ENCODE measurements around the gene TNNC1. TPM values are rescaled to one million over a fixed set of nuclear protein-coding genes. Genes with fewer than 3 reads are reported as not detected.

TNNC1 gene
- total and polyA plus RNA-seq, 2 donors (not counting 1 experiment from before 2014, with no cell fraction given): 1.1 to 5.4 TPM

DNA sequence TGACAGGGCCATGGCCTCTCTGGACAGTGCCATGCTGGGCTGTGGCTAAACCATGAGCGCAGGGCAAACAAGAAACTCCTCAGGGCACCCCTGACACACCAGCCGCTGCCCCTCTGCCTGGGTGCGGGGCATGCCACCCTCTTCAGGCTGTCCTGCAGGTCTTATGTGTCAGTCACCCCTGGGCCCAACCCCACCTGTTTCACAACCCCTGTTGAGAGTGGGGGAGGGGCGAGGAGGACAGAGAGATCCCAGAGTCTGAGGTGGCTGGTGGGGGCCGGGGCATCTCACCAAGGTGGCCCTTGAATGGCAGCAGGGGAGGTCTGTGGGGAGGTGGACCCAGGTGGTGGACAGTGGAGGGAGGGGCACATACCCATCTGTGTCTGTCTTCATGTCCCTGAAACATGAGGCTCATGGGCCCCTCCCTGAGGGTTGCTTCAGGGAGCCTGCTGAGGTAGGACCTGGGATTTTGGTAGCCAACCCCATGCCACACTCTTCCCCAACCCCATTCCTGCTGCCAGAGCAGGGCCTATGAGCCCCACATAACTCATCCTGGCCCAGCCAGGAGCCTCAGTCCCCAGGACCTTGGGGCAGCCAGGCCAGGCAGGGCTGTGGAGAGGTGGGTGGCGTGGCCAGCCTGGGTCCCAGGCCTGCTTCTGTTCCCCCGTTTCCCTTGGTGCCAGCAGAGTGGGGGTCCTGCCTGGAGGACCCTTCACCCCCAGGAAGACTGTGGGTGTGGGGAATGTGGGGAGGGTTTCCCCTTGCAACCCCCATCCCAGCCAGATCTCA, 39.6 kb upstream of the TNNC1 start:
- TF ChIP-seq EZH2 (IDR thresholded peaks at IDR 0.05; ENCODE audit: borderline replicate concordance, insufficient read depth, low read depth, low read length, poor library complexity, severe bottlenecking): no peak
- TF ChIP-seq, protein P1, sequence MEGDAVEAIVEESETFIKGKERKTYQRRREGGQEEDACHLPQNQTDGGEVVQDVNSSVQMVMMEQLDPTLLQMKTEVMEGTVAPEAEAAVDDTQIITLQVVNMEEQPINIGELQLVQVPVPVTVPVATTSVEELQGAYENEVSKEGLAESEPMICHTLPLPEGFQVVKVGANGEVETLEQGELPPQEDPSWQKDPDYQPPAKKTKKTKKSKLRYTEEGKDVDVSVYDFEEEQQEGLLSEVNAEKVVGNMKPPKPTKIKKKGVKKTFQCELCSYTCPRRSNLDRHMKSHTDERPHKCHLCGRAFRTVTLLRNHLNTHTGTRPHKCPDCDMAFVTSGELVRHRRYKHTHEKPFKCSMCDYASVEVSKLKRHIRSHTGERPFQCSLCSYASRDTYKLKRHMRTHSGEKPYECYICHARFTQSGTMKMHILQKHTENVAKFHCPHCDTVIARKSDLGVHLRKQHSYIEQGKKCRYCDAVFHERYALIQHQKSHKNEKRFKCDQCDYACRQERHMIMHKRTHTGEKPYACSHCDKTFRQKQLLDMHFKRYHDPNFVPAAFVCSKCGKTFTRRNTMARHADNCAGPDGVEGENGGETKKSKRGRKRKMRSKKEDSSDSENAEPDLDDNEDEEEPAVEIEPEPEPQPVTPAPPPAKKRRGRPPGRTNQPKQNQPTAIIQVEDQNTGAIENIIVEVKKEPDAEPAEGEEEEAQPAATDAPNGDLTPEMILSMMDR (IDR thresholded peaks at IDR 0.05): no peak
- Histone ChIP-seq H3K27me3 (replicated peaks in 1 of 4; ENCODE audit: control extremely low read depth in 1 of 4, control insufficient read depth in 3 of 4, insufficient read depth in 4 of 4, low read length in 3 of 4) (no peaks in the 10 kb centered on the region), H3K79me2 (ENCODE audit: control insufficient read depth, insufficient read depth, low read length) (no peaks in the 10 kb centered on the region), H3K36me3 (replicated peaks in 1 of 2; ENCODE audit: control extremely low read depth in 1 of 2, control insufficient read depth in 1 of 2, extremely low read depth in 1 of 2, insufficient read depth in 2 of 2, low read length in 1 of 2) (peaks cover 0 to 37% of the 10 kb centered on the region in 2 experiments), H4K20me1 (ENCODE audit: control insufficient read depth, insufficient read depth, low read length, poor library complexity, severe bottlenecking) (no peaks in the 10 kb centered on the region), H3K4me1 (ENCODE audit: control insufficient read depth in 2 of 2, insufficient read depth in 2 of 2, low read length in 2 of 2) (peaks cover 3 to 6% of the 10 kb centered on the region in 2 donors), H3K27ac (ENCODE audit: low read length in 2 of 2) (no peak overlapping the region), H2AFZ (ENCODE audit: insufficient read depth, low read depth, low read length, poor library complexity, severe bottlenecking) (no peak overlapping the region), H3K9me3 (ENCODE audit: control extremely low read depth in 1 of 3, control insufficient read depth in 2 of 3, insufficient read depth in 1 of 3, low read length in 2 of 3) (no peaks in the 10 kb centered on the region), H3K4me2 (replicated peaks; ENCODE audit: low read depth, low read length, poor library complexity, severe bottlenecking) (no peak overlapping the region), H3K4me3 (ENCODE audit: control extremely low read depth in 1 of 5, extremely low read depth in 1 of 5, insufficient read depth in 1 of 5, low read depth in 2 of 5, low read length in 4 of 5) (no peak overlapping the region), H3K9ac (ENCODE audit: low read length) (no peak overlapping the region)
- Mint-ChIP-seq H3K27me3 (no peaks in the 10 kb centered on the region), H3K4me1 (peaks cover 5% of the 10 kb centered on the region), H3K4me3 (no peak overlapping the region), H3K27ac (no peak overlapping the region), H3K9me3 (ENCODE audit: insufficient read depth) (no peaks in the 10 kb centered on the region)
- POLR2A ChIA-PET: no interaction called here
- intact Hi-C loops (cut with micrococcal nuclease): no loop called here
- WGBS (ENCODE audit: insufficient coverage): 100% methylated on average over 5 of the region's 7 CpGs
- DNase-seq (no peak), ATAC-seq (ENCODE audit: low read depth) (no peak)
- CTCF ChIA-PET: interaction anchor here (1.0 kb wide), 1 partner anchor 14 kb away, joined by 3 read pairs; no protein-coding TSS in a partner anchor

DNA sequence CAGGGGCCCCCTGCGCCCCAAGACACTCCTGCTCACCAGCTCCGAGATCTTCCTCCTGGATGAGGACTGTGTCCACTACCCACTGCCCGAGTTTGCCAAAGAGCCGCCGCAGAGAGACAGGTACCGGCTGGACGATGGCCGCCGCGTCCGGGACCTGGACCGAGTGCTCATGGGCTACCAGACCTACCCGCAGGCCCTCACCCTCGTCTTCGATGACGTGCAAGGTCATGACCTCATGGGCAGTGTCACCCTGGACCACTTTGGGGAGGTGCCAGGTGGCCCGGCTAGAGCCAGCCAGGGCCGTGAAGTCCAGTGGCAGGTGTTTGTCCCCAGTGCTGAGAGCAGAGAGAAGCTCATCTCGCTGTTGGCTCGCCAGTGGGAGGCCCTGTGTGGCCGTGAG, 38.2 kb upstream of the TNNC1 start:
- POLR2A ChIA-PET: no interaction called here
- no peaks in the 10 kb centered on the region for H3K4me1 ChIP-seq (ENCODE audit: control insufficient read depth in 2 of 2, insufficient read depth in 2 of 2, low read length in 2 of 2)

More for the DNA sequence above, 38.2 kb upstream of the TNNC1 start:
- Mint-ChIP-seq H3K4me3 (no peak overlapping the region), H3K27me3 (no peaks in the 10 kb centered on the region), H3K27ac (no peak overlapping the region), H3K9me3 (ENCODE audit: insufficient read depth) (no peaks in the 10 kb centered on the region), H3K4me1 (no peaks in the 10 kb centered on the region)
- no peak overlapping the region for H3K9ac ChIP-seq (ENCODE audit: low read length)
- no peak overlapping the region for H3K4me3 ChIP-seq (ENCODE audit: control extremely low read depth in 1 of 5, extremely low read depth in 1 of 5, insufficient read depth in 1 of 5, low read depth in 2 of 5, low read length in 4 of 5)
- no peak overlapping the region for H2AFZ ChIP-seq (ENCODE audit: insufficient read depth, low read depth, low read length, poor library complexity, severe bottlenecking)
- no peak for DNase-seq
- H3K27ac ChIP-seq (ENCODE audit: low read length in 2 of 2): no peak overlapping the region
- WGBS (ENCODE audit: insufficient coverage): 98% methylated on average over 21 of the region's 21 CpGs
- H3K79me2 ChIP-seq (ENCODE audit: control insufficient read depth, insufficient read depth, low read length): no peaks in the 10 kb centered on the region
- H3K27me3 ChIP-seq (replicated peaks in 1 of 4; ENCODE audit: control extremely low read depth in 1 of 4, control insufficient read depth in 3 of 4, insufficient read depth in 4 of 4, low read length in 3 of 4): no peaks in the 10 kb centered on the region
- no peak for ATAC-seq (ENCODE audit: low read depth)
- intact Hi-C loops (cut with micrococcal nuclease): no loop called here
- no peaks in the 10 kb centered on the region for H3K9me3 ChIP-seq (ENCODE audit: control extremely low read depth in 1 of 3, control insufficient read depth in 2 of 3, insufficient read depth in 1 of 3, low read length in 2 of 3)
- H3K36me3 ChIP-seq (replicated peaks in 1 of 2; ENCODE audit: control extremely low read depth in 1 of 2, control insufficient read depth in 1 of 2, extremely low read depth in 1 of 2, insufficient read depth in 2 of 2, low read length in 1 of 2): peaks cover 0 to 48% of the 10 kb centered on the region in 2 experiments
- TF ChIP-seq, protein P1 (IDR thresholded peaks at IDR 0.05): no peak
- TF ChIP-seq EZH2 (IDR thresholded peaks at IDR 0.05; ENCODE audit: borderline replicate concordance, insufficient read depth, low read depth, low read length, poor library complexity, severe bottlenecking): no peak
- H3K4me2 ChIP-seq (replicated peaks; ENCODE audit: low read depth, low read length, poor library complexity, severe bottlenecking): no peak overlapping the region
- no peaks in the 10 kb centered on the region for H4K20me1 ChIP-seq (ENCODE audit: control insufficient read depth, insufficient read depth, low read length, poor library complexity, severe bottlenecking)
- CTCF ChIA-PET: no interaction called here
